GM12891 (cell line): ENCODE data around the gene SPINDOC.

Experiments
- POLR2A ChIP-seq: IDR thresholded peaks from 2 replicates; pipeline ENCODE4 v1.6.1; 2011; ENCODE audit warnings: low read depth, low read length, control low read depth
- POLR2AphosphoS5 ChIP-seq: IDR thresholded peaks from 2 replicates; pipeline ENCODE4 v1.6.1; 2011; ENCODE audit warnings: low read depth, low read length, control low read depth
- TAF1 ChIP-seq: IDR thresholded peaks from 2 replicates; pipeline ENCODE4 v1.6.1; 2011; ENCODE audit warnings: low read depth, low read length, control low read depth

- TF ChIP-seq POLR2A (no peak), POLR2AphosphoS5 (no peak), TAF1 (no peak)
Observed at GRCh38 chr11:63849691-63850090, 36.4 kb downstream of the SPINDOC start.
